ENCODE measurements around the gene FAM168B. TPM values are rescaled to one million over a fixed set of nuclear protein-coding genes. Genes with fewer than 3 reads are reported as not detected.
A peak's percentile ranks its signal among the peaks of the same experiment; 100 is the strongest.
"Not testable (repeated sequence)": the region's sequence is repeated elsewhere in the genome, so short reads cannot be mapped to it uniquely, and the experiment has no call there.

FAM168B gene
- total RNA-seq, 1 experiment from 2014 or later, result 146 TPM

GRCh38 chr2:131113566-131114227 lies 20.4 kb upstream of the FAM168B start:
- no peak overlapping the region for H3K27ac ChIP-seq
- no peaks in the 10 kb centered on the region for H3K4me1 ChIP-seq
- H3K4me3 ChIP-seq, result no peak overlapping the region
- peaks cover 14% of the 10 kb centered on the region; the same call in 1 of the 2 replicates for H3K36me3 ChIP-seq
- no peaks in the 10 kb centered on the region for H3K27me3 ChIP-seq
- no peak for DNase-seq
- no peaks in the 10 kb centered on the region for H3K9me3 ChIP-seq (replicated peaks)

- Histone ChIP-seq H3K36me3 (peaks cover 14% of the 10 kb centered on the region; the same call in 1 of the 2 replicates), H3K27me3 (no peaks in the 10 kb centered on the region), H3K9me3 (replicated peaks) (no peaks in the 10 kb centered on the region), H3K4me3 (no peak overlapping the region), H3K4me1 (no peaks in the 10 kb centered on the region), H3K27ac (no peak overlapping the region)
- no peak for DNase-seq
These were observed 19.3 kb upstream of the FAM168B start for GRCh38 chr2:131112529-131112928.

DNA sequence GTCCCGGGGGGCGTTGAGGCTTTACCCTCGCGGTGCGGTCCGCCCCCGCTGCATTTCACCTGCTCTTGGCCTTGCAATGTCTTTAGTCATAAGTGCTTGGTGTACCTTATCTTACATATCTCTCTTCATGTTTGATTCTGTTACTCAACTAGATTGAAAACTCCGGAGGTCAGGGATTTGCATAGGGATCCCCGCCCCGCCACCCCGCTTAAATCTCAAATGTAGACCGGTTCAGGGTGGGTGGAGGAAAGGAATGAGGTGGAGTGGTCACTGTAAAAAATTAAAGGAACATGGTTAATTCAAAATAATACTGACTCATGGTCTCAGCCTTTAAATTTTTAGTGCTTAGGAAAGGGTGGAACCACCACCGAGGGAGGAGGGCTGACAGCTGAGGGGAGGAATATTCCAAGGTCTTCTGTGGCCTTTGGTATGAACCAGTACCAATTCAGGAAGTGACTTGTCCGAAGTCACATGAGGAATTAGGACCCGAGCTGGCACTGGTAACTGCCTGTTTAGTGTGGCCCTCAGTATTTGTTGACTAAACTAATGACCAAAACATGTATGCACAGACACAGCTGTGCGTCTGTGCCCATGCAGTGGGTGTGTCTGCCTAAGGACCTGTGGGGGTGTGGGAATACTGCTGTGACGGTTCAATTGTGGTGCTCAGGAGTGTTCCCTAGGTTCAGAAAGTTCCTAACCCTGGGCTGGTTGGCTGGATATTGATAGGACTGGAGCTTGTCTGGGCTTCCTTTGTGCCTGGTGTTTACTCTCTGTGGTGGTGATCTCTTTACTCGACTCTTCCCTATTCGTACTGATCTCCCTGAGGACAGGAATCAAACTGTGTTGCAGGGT lies 12.9 kb upstream of the FAM168B start:
- H3K36me3 ChIP-seq, result no peaks in the 10 kb centered on the region
- peak; percentile 31 to 39 for DNase-seq
- no peaks in the 10 kb centered on the region for H3K27me3 ChIP-seq
- peak overlapping the region; percentile 64; the same call in 1 of the 2 replicates for H3K27ac ChIP-seq
- peak overlapping the region; percentile 85 for H3K4me3 ChIP-seq
- H3K9me3 ChIP-seq (replicated peaks), result no peaks in the 10 kb centered on the region
- 0 out of 2 replicates have a peak, but pooled peaks cover 5% of the 10 kb centered on the region for H3K4me1 ChIP-seq

DNA sequence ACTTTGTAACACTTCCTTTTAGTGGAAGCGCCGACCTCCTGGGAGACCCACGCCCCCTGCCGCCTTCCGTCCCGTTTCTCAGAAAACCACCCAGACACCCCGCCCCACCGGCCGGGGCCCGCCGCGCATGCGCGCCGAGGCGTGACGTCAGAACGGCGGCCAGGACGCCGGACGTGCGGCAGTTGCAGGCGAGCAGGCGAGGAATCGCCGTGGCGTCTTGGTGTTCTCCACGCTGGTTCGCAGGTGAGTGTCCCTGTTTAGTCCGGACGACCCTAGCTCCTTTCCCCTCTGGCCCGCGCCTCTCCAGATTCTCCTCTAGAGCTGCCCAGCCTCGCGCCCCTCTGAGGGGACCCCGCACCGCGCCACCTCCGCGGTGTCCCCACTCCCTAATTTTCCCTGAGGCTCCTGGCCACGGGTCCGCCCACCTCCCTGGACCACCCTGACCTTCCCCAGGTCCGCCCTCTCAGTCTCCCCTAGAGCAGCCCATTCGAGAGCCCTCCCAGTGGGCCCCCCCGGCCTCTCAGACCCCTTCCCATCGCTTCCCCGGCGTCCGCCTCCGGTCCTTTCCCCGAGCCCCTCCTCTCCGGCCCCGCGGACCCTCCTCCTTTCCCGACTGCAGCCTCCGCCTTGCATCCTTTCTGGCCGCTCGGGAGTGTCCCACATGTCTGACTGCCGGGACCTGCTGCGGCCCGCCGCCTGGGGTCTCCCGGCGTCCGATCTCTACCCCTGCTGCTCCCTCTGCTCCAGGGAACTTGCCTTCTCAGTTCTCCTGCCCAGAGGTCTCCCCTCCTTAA lies 12.1 kb upstream of the FAM168B start, which contains the start of gene PLEKHB2:
PLEKHB2 (plus strand) TSS at position 181 of the 794 bp plus-strand sequence. CDS start 15,606 bp downstream, outside the sequence.
- peak within 1 kb of the TSS; percentile 85 for H3K4me3 ChIP-seq
- H3K27ac ChIP-seq, result peak within 1 kb of the TSS; percentile 64
- H3K27me3 ChIP-seq, result no peaks in the 10 kb centered on the region
- H3K4me1 ChIP-seq, result 0 out of 2 replicates have a peak, but pooled peaks cover 5% of the 10 kb centered on the region
- H3K36me3 ChIP-seq, result no peaks in the 10 kb centered on the region
- no peaks in the 10 kb centered on the region for H3K9me3 ChIP-seq (replicated peaks)
- peak; percentile 87 to 92 for DNase-seq

- H3K27me3 ChIP-seq, result no peaks in the 10 kb centered on the region
- H3K9me3 ChIP-seq (replicated peaks), result no peaks in the 10 kb centered on the region
- H3K36me3 ChIP-seq, result no peaks in the 10 kb centered on the region
- peak overlapping the region; percentile 64 for H3K27ac ChIP-seq
- DNase-seq, result peak; percentile 79 to 88
- H3K4me3 ChIP-seq, result peak overlapping the region; percentile 85
- H3K4me1 ChIP-seq, result 0 out of 2 replicates have a peak, but pooled peaks cover 5% of the 10 kb centered on the region
These were observed 11.4 kb upstream of the FAM168B start for GRCh38 chr2:131104487-131105155.

GRCh38 chr2:131103165-131103564 lies 9.9 kb upstream of the FAM168B start:
- 0 out of 2 replicates have a peak, but pooled peaks cover 5% of the 10 kb centered on the region for H3K4me1 ChIP-seq
- no peak overlapping the region for H3K27ac ChIP-seq
- no peaks in the 10 kb centered on the region for H3K36me3 ChIP-seq
- H3K27me3 ChIP-seq, result no peaks in the 10 kb centered on the region
- H3K9me3 ChIP-seq (replicated peaks), result no peaks in the 10 kb centered on the region
- H3K4me3 ChIP-seq, result no peak overlapping the region
- DNase-seq, result no peak

DNA sequence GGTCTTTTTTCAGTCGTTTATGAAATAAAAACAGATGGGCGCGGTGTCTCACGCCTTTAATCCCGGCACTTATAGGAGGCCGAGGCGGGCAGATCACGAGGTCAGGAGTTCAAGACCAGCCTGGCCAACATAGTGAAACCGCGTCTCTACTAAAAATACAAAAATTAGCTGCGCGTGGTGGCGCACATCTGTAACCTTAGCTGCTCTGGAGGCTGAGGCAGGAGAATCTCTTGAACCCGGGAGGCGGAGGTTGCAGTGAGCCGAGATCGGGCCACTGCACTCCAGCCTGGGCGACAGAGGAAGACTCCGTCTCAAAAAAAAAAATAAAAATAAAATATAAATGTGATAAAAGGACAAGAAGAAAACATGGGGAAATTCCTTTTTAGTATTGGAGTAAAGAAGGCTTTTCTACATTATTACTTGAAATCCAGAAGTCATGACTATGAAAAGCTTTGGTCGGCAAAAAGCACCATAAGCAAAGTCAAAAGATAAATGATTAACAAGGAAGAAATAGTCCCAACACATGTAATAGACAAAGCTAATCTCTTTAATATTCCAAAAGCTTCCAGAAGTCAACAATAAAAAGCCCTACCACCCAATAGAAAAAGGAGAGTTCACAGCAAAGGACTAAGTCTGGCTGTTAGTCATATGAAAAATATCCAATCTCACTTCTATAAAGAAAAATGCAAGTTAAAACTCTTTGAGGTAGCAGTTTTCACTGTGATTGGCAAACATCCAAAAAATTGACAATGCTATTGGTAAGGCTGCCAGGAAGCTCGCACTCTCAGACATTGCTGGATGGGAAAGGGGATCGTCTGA lies 1.4 kb upstream of the FAM168B start:
- no peaks in the 10 kb centered on the region for H3K4me1 ChIP-seq
- H3K27me3 ChIP-seq, result no peaks in the 10 kb centered on the region

GRCh38 chr2:131093696-131094462 lies 619 bp upstream of the FAM168B start:
- no peaks in the 10 kb centered on the region for H3K4me1 ChIP-seq
- DNase-seq, result peak; percentile 69 to 76
- H3K9me3 ChIP-seq (replicated peaks), result no peaks in the 10 kb centered on the region
- no peaks in the 10 kb centered on the region for H3K27me3 ChIP-seq
- H3K27ac ChIP-seq, result peak overlapping the region; percentile 76
- H3K36me3 ChIP-seq, result peaks cover 15% of the 10 kb centered on the region
- peak overlapping the region; percentile 82 for H3K4me3 ChIP-seq

More for the DNA sequence above, 1.4 kb upstream of the FAM168B start:
- peak in 1 of 2 experiments; percentile 21 for DNase-seq
- Histone ChIP-seq H3K36me3 (peaks cover 9% of the 10 kb centered on the region), H3K9me3 (replicated peaks) (no peaks in the 10 kb centered on the region), H3K27ac (no peak overlapping the region), H3K4me3 (no peak overlapping the region)

DNA sequence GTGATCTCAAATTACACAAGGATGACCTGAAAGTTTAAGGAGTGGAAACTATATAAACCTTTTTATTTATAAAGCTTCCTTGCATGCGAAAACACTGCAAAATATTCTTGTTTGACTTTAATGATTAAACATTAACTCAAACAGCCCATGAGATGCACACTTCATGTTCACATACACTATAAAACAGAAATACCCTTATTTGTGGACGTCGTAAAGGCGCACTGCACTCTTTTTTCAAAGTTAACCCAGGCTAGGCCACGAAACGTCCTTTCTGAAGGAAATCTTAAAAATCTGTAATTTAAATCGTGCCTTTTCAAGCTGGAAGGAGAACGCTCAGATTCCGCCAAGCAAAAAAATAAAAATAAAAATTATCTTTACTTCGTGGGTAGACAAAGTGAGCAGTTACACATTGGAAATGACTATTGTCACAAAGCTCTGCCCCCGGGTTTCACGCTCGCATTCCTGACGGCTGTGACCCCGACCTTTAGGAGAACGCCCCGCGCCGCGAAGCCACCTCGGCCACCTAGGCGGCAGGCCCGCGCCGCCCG lies 728 bp downstream of the FAM168B start:
- H3K36me3 ChIP-seq, result peaks cover 29% of the 10 kb centered on the region
- H3K9me3 ChIP-seq (replicated peaks), result no peaks in the 10 kb centered on the region
- no peaks in the 10 kb centered on the region for H3K4me1 ChIP-seq
- H3K27me3 ChIP-seq, result no peaks in the 10 kb centered on the region
- peak overlapping the region; percentile 35; the same call in 1 of the 2 replicates for H3K27ac ChIP-seq
- H3K4me3 ChIP-seq, result peak overlapping the region; percentile 82
- DNase-seq, result no peak

- peak overlapping the region; percentile 27 for H3K27ac ChIP-seq
- DNase-seq, result no peak
- H3K27me3 ChIP-seq, result no peaks in the 10 kb centered on the region
- no peak overlapping the region for H3K4me3 ChIP-seq
- peaks cover 81% of the 10 kb centered on the region for H3K36me3 ChIP-seq
- H3K9me3 ChIP-seq (replicated peaks), result no peaks in the 10 kb centered on the region
- peaks cover 6% of the 10 kb centered on the region for H3K4me1 ChIP-seq
These were observed 7.6 kb downstream of the FAM168B start for GRCh38 chr2:131085646-131086045.

DNA sequence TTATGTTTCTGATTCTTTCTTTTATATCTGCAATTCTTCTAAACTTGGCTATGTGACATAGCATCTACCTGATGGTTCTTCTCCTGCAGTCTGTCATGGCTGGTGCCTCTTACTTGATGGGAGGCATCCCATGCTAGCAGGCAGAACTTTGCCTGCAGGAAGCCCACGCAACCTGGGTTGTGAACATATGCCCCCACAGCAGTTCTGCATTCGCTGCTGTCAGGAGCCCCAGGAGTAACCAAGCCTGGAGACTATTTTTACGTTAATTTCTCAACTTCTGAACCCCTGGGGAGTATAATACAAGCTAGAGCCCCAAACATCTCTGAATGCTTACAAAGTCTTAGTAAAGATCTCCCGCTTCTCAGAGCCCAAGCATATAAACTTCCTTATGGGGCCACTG lies 12.1 kb downstream of the FAM168B start:
- Histone ChIP-seq H3K27ac (no peak overlapping the region), H3K36me3 (peaks cover 86% of the 10 kb centered on the region), H3K9me3 (replicated peaks) (no peaks in the 10 kb centered on the region), H3K27me3 (no peaks in the 10 kb centered on the region), H3K4me1 (peaks cover 4% of the 10 kb centered on the region), H3K4me3 (no peak overlapping the region)
- DNase-seq, result no peak

- not testable (repeated sequence) for H3K9me3 ChIP-seq (replicated peaks); H3K27ac ChIP-seq; H3K27me3 ChIP-seq; DNase-seq; H3K4me3 ChIP-seq; H3K4me1 ChIP-seq
- peaks cover 84% of the 10 kb centered on the region for H3K36me3 ChIP-seq
These were observed 13.3 kb downstream of the FAM168B start for GRCh38 chr2:131079931-131080330.

Measured in SJCRH30 (cell line).